ENCODE measurements around the gene USP12. TPM values are rescaled to one million over a fixed set of nuclear protein-coding genes. Genes with fewer than 3 reads are reported as not detected.

USP12 gene
- total RNA-seq, 4 donors from 2014 or later, result 26.2 to 39.0 (median 28.9) TPM

GRCh38 chr13:27140060-27140459 lies 31.6 kb downstream of the USP12 start:
- no peak for TF ChIP-seq CTCF (IDR thresholded peaks at IDR 0.05; ENCODE audit: low read depth)

- no peak for TF ChIP-seq CTCF (IDR thresholded peaks at IDR 0.05; ENCODE audit: low read depth)
These were observed 32.0 kb downstream of the USP12 start for GRCh38 chr13:27139565-27139964.

GRCh38 chr13:27138457-27139093 lies 33.0 kb downstream of the USP12 start:
- no peak for TF ChIP-seq CTCF (IDR thresholded peaks at IDR 0.05; ENCODE audit: low read depth)

GRCh38 chr13:27137759-27138158 lies 33.9 kb downstream of the USP12 start:
- TF ChIP-seq CTCF (IDR thresholded peaks at IDR 0.05; ENCODE audit: low read depth), result no peak

- TF ChIP-seq CTCF (IDR thresholded peaks at IDR 0.05; ENCODE audit: low read depth), result no peak
These were observed 36.6 kb downstream of the USP12 start for GRCh38 chr13:27135023-27135422.

- TF ChIP-seq CTCF (IDR thresholded peaks at IDR 0.05; ENCODE audit: low read depth), result no peak
These were observed 37.7 kb downstream of the USP12 start for GRCh38 chr13:27133889-27134288.

- no peak for TF ChIP-seq CTCF (IDR thresholded peaks at IDR 0.05; ENCODE audit: low read depth)
These were observed 39.1 kb downstream of the USP12 start for GRCh38 chr13:27132538-27132937.
